Sigmoid colon (tissue), 4 donors: ENCODE measurements around the gene PCDHGB5.

Source experiments
- EP300 ChIP-seq, 4 donors: sonication (generic); formaldehyde crosslinking; IDR thresholded peaks; one replicate each; pipeline ENCODE4 v1.6.1; 2017; ENCODE audit warnings: antibody characterized with exemption in 4 of 4
- TF ChIP-seq, protein P1 (sequence below), 4 experiments: fragments of 450-650 bp in 3 of 4; fragments of 200-600 bp in 1 of 4; IDR thresholded peaks; one replicate each; pipeline ENCODE4 v1.5.1; 2016 to 2019; ENCODE audit warnings: antibody characterized with exemption in 4 of 4, mild to moderate bottlenecking in 3 of 4, moderate library complexity in 2 of 4

- TF ChIP-seq, protein P1, sequence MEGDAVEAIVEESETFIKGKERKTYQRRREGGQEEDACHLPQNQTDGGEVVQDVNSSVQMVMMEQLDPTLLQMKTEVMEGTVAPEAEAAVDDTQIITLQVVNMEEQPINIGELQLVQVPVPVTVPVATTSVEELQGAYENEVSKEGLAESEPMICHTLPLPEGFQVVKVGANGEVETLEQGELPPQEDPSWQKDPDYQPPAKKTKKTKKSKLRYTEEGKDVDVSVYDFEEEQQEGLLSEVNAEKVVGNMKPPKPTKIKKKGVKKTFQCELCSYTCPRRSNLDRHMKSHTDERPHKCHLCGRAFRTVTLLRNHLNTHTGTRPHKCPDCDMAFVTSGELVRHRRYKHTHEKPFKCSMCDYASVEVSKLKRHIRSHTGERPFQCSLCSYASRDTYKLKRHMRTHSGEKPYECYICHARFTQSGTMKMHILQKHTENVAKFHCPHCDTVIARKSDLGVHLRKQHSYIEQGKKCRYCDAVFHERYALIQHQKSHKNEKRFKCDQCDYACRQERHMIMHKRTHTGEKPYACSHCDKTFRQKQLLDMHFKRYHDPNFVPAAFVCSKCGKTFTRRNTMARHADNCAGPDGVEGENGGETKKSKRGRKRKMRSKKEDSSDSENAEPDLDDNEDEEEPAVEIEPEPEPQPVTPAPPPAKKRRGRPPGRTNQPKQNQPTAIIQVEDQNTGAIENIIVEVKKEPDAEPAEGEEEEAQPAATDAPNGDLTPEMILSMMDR (IDR thresholded peaks at IDR 0.05): no peak
- TF ChIP-seq EP300 (IDR thresholded peaks at IDR 0.05): no peak
These were observed 13.1 kb upstream of the PCDHGB5 start for GRCh38 chr5:141384471-141385267.
